UCSD-AML1 (cell line): ENCODE measurements around the gene RETSAT.
"Not testable (repeated sequence)": the region's sequence is repeated elsewhere in the genome, so short reads cannot be mapped to it uniquely, and the experiment has no call there.

Experiments
- DNase-seq: peaks from one replicate; lab custom pipeline; 2025; ENCODE audit not compliant: unreplicated experiment; lab: John Stamatoyannopoulos, UW

The RETSAT gene

GRCh38 chr2:85334928-85335327 is 19.4 kb downstream of the RETSAT start:
- DNase-seq = no peak

GRCh38 chr2:85333877-85334276 is 20.5 kb downstream of the RETSAT start:
- not testable (repeated sequence) for DNase-seq

GRCh38 chr2:85330839-85331636 is 23.3 kb downstream of the RETSAT start:
- no peak for DNase-seq

GRCh38 chr2:85329701-85330100 is 24.6 kb downstream of the RETSAT start:
- DNase-seq = not testable (repeated sequence)

- no peak for DNase-seq
Observed at GRCh38 chr2:85329181-85329651, 25.1 kb downstream of the RETSAT start.

- peak; percentile 94 for DNase-seq
Observed at GRCh38 chr2:85327822-85328617, 26.3 kb downstream of the RETSAT start, which contains the start of gene TGOLN2. Gene TGOLN2 (minus strand): TSS chr2:85327989. CDS start chr2:85327962, 27 bp downstream.

GRCh38 chr2:85327160-85327821 is 27.0 kb downstream of the RETSAT start:
- DNase-seq = peak; percentile 61

GRCh38 chr2:85326406-85327159 is 27.7 kb downstream of the RETSAT start:
- peak; percentile 66 for DNase-seq

- DNase-seq = no peak
Observed at GRCh38 chr2:85325466-85325811, 28.9 kb downstream of the RETSAT start.

- DNase-seq = no peak
Observed at GRCh38 chr2:85324639-85325465, 29.5 kb downstream of the RETSAT start.

GRCh38 chr2:85323988-85324367 is 30.4 kb downstream of the RETSAT start:
- DNase-seq = not testable (repeated sequence)

GRCh38 chr2:85323351-85323987 is 30.9 kb downstream of the RETSAT start:
- no peak for DNase-seq

GRCh38 chr2:85319796-85320195 is 34.5 kb downstream of the RETSAT start:
- DNase-seq = no peak

- DNase-seq = no peak
Observed at GRCh38 chr2:85318222-85319074, 35.9 kb downstream of the RETSAT start.

- not testable (repeated sequence) for DNase-seq
Observed at GRCh38 chr2:85315921-85316320, 38.4 kb downstream of the RETSAT start.

GRCh38 chr2:85314884-85315242 is 39.5 kb downstream of the RETSAT start:
- no peak for DNase-seq

- no peak for DNase-seq
Observed at GRCh38 chr2:85312404-85312803, 41.9 kb downstream of the RETSAT start.

GRCh38 chr2:85310330-85310729 is 44.0 kb downstream of the RETSAT start:
- DNase-seq = no peak
